GM19463 (cell line): ENCODE measurements around the gene APP.

Experiments used
- ATAC-seq: cut with Tn5 transposase; IDR thresholded peaks from one replicate; pipeline ENCODE4 v1.9.1; 2021; ENCODE audit warnings: mild to moderate bottlenecking, moderate library complexity; ENCODE audit not compliant: unreplicated experiment

APP gene

DNA sequence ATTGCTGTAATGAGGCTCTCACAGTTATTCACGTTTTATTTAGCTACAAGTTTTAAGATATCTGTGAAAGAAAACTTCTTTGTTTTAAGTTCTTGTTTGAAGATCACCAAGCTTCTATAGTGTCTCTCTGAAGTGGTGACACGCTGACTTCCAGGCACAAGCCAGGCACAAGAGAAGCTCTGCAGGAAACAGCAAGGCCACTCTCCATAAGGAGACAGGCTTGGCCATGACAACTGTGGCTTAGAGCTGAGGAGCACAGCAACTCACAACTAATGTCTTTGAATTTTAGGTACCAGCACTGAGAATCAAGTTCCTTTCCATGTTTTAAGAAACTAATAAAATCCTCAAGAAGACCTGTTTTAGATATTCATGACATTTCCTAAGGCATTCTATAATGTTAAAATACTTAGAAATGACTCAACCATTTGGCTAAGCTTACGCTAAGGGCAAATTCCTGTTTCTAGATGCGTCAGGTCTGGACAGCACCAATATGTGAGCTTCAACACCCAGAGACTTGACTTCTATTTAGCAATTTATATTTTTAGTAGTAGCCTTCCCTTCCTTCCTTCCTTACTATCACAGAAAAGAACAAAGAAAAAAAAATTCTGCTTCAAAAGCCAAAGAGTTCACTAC lies 40.2 kb downstream of the APP start:
- no peak for ATAC-seq

DNA sequence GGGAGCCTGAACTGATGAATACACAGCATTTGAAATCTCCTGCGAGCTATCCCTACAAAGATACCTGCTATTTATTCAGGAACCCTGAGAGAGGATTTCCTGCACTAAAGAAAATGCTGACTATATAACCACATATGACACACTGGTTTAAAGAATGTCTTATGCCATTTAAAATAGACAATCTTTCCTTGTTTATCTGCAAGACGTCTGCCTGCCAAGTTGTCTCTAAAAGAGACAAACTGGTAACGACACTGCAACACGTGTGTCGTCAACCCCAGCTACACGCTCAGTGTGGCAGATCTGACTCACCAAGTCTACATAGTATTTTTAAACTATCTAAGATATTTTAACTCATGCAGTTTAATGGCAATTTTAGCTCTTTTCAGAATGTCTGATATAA lies 42.7 kb downstream of the APP start:
- ATAC-seq: no peak

DNA sequence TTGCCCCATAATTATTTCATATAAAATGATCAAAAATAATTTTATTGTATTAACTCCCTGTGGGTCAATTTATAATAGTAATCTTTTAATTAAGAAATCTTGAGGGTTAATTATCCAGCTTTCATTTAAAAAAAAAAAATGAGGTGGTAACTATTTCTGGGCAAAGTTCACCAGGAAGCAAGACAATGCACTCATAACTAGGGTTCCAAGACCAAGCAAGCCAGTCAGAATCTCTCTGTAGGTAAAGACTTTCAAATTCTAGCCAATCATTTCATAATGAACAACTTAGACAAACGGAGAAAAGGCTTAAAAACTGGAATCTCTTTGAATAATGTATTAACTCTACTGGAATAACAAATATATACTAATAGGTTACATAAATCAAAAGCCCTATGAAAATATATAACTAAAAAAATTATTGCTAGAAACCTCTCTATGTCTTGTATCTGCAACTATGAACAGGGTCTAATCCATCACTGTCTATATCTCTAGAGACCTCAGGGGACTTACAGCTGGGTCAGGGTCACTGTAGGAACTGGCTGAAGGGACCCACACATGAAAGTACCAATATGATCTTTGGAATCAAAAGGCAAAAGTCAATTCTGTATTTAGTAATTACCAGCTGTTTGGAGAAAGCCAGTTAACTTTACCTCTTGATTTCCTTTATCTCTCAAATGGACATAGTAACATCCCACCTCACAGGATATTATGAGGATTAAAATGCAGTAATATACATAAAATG lies 43.3 kb downstream of the APP start:
- no peak for ATAC-seq

DNA sequence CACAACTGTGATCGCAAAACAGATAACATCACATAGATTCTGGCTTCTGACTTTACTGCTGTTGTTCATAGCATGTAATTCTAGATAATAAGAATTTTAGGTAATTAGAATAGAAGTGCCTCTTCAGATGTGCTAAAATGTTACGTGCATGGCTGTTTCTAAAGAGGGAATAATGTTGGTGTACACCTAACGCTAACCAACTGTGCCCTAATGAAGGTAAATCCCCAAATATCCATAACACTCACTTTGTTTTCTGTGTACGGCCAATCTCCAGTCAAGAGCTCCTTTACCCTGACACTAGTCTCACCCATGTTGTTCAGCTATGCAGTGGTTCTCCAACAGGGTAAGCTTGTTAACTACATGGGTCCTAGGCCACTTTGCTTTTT lies 44.4 kb downstream of the APP start:
- ATAC-seq: no peak

DNA sequence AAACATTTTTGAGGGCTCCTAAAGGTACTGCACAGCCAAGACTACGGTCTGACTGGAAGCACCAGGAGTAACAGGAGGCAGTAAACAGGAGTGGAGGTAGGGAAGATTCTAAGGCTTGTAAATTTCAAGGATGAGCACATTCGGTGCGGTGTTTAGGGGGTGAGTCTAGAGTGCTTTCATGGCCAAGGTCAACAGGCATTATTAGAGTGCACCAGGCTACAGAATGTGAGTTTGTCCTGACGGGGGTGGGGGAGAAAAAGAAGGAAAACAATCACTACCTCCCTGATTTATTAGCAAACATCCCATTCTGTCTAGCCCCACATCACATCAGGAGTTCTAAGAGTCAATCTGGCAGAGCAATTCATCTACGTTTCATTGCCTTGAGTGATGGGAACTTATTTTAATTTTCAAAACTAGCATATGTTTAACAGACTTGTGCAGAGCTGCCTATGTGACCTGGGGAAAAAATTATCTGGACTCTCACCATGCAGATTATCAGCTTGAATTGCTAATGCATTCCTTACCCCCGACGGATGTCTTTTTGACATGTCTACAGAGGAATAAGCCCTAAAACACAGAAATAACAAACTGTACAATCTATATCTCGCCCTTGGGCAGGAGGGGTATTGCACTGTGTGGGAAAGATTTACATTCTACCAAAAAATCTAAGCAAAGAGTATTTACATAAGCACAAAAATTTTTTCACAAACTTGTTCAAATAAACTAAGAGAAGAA lies 45.0 kb downstream of the APP start:
- ATAC-seq: no peak

DNA sequence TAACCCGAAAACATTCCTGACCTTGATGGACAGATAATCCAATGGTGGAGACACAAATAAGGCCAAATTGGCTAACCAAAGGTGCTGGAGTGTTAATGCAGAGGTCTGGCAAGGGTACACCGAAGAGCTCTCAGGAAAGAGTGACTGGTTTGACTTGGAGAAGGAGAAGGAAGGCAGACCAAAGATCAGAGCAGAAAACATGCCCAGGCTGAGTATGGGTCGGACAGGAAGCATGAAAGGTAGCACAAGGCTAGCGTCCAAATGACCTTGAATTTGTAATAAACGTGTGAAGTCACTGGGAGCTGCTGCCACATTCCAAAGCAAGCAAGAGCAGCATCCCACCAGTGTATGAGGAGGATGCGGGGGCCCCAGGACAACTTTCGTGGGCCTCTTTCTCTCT lies 45.7 kb downstream of the APP start:
- ATAC-seq: no peak

DNA sequence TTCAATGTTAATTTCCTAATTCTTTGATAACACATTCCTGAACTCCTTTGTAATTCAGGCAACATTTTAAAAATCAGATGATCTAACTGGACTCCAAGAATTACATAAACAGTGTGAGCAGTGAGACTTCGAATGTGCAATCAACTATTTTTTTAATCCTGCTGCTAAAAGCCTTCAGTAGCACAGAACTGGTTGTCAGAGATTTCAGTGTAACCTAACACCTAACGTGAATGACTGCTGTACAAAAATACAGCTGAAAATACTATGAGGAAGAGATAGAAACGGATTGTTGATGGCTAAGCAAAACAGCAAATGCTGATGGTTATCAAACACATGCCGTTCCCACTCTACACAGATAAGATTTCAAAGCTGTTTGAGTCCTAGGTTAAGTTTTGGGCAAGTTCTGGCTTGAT lies 46.1 kb downstream of the APP start:
- no peak for ATAC-seq

DNA sequence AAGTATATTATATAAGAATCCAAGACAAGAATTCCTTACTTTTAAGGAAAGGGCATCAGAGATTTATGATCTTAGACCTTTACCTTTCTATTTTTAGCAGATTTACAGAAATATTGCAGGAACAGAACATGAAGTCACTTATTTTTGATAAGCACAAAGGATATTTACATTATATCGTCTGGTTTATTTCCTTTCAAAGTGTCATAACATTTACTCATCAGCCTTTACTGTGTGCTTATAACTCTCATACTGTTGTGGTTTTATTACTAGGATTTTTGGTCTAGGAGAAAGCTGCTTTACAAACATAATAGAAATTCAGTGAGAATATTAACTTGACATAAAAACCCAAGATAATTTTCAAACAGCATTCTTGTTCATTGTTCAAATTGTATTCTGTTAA lies 47.6 kb downstream of the APP start:
- no peak for ATAC-seq

DNA sequence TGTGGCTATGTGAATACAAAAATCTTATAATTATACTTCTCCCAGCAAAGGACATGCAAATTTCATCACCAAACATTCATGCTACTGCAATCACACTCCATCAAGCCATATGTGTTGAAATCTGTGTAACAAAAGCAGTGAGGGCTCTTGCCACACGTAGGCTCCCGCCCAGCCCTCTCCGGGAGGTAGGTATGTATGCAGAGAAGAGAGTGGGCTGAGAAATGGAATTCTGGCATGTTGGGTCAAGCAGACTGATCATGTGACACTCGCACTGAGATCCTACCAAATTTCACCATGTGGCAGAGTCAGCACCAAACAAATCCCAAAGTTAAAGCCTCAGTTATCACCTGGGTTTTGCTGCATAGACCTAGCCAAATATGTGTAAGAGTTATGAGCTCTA lies 49.7 kb downstream of the APP start:
- no peak for ATAC-seq

DNA sequence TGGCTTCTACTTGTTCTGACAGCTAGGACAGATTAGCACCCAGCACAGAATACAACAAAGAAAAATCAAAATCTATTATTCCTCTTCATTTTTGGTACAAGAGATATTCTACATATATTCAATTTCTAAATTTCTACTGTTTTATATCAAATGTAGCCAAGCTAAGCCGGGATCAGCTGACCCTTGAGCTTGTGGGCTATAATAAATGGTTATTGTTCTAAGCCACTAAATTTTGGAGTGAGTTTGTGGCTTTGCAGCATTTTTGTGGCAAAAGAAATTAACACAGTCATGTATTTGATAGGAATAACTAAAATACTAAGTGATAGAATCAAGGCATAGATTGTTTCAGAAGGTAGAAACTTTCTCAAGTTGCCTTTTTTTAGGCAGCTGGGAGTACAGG lies 50.7 kb downstream of the APP start:
- no peak for ATAC-seq

DNA sequence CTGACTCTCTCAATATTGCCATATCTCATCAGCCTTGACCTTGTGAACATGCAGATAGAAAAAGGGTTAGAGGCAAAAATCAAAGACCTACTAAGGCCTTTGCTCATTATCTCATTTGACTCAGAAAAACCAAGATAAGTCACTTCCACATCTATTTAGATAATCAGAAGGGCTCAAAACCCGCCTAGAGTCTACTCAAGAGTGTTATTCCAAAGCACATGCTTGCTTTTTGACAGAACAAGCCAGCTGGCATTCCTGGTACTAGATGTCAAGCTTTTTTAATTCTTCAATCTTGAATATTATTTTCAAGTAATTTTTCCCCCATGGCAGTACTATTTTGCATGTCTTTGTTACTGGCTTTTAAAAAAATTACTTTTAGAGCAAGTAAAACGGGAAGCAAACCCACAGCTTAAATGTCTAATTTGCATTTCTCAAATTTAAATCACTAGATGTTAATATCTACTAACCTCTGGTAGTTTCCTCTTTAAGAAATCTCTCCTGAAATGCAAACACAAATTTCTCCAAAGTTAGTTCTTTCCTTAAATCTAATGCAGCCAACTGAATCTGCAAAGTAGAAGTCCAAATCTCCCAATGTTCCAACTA lies 51.5 kb downstream of the APP start:
- ATAC-seq: no peak

DNA sequence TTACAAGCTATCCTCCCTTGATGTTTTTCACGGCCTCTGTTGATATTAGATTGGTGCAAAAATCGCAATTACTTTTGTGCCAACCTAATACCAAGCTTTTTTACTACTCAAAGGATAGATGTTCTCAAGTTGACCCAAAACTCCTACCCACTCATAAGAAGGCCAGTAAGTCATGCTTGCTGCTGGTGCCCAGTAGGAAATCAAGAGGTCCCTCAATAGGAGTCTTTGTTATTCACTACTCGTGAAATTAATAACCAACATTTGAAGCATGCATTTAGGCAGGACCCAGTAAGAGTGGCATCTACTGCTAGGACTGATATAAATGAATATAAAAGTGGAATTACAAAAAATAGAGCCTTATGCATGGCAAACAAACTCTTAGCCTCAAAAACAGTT lies 52.6 kb downstream of the APP start:
- ATAC-seq: no peak

DNA sequence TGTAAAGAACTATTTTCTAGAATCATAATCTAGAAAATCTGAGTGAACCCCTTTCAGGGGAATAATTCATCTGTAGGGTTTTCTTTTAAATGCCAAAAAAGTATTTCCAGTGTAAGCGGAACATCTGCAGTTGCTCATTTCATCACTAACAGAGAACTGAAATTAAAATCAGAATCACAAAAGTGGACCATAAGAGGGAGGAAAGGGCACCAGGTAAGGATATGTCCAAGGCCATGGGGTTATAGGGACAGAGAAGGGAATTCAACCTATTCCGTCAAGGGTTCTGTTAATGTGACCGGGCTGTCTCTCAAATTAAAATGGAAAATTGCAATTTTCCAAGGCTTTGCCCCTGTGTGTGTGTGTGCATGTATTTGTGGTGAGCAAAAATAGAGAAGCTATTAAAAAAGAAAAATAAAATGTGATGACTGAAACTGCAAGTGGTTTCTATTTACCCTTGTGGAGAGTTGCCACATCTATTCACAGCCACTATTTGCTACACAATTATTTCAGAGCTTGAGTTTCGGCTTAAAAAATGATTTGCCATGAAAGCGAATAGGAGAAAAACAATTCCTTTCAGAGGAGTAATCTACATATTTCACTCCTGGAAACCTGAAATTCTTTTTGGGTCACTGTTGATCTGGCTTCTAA lies 53.1 kb downstream of the APP start:
- no peak for ATAC-seq

DNA sequence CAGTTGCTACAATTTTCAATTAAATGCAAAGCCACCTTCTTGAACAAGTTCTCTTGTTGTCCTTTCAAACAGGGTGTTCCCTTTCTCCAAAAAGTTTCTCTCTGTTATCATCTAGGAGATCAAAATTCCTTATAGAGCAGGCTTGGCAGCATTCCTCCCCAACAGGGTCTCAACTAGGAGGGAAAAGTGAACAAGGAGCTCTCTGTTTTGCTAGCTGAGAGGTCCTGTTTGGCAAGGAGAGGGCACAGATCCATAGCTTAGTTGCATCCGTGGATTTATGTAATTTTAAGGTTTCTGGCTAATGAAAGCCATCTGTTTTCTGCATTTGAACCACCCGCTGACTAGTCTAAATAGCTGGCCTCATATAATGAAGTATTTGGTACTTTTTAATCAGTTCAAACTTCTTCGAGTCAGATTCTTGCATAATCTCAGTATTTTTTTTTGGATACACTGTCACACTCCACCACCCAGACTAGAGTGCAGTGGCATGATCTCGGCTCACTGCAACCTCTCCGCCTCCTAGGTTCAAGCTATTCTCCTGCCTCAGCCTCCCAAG lies 54.0 kb downstream of the APP start:
- ATAC-seq: no peak

DNA sequence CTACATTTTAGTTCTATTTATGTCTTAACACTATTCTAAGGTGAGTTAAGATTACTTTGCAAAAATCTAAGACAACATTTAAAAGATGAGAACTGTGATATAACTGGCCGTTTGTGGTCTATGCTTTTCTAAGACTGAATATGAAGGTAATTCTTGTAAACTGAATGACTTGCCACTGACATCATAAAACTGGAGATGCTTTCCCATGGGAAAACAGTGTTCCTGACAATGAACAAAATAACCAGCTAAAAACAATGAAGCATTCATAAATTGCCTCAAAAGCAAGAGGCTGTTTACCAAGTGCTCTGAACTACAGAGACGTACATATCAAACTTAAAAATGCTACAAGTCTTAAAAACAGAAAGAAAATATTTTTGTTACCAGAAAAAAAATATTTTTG lies 54.7 kb downstream of the APP start:
- no peak for ATAC-seq

DNA sequence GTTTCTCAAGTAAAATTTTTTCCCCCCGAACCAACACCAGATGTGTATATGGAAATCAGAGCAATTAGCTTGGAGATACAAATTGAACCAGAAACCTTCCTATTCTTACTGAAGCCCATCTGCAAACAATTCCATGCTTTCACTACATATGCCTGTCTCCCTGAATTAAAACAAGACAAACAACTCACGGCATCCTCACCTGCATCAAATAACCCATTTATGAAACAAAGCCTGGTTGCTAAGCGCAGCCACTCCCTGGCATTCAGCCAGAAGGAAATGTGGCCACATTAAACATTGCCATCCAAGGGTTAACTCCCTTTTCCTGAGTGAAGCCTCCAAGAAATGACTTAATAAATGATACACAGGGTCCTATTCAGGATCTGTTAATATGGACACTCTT lies 55.3 kb downstream of the APP start:
- no peak for ATAC-seq

DNA sequence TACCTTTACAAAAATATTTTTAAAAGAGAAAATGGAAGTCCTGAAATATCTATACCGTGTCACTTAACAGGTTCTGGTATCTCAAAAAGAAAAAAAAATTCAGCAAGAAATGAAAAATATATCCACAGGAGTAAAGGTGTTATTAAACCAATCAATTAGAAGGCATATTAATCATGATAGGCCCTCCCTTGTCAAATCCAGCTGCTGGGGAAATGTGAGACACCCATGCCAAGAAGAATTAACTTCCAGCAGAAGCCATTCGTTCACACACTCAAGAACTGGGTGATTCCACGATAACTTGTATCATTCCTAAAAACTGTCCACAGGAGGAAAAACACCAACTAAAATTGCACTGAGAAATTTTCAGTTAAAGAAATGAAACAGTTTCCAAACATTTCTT lies 57.6 kb downstream of the APP start:
- no peak for ATAC-seq

DNA sequence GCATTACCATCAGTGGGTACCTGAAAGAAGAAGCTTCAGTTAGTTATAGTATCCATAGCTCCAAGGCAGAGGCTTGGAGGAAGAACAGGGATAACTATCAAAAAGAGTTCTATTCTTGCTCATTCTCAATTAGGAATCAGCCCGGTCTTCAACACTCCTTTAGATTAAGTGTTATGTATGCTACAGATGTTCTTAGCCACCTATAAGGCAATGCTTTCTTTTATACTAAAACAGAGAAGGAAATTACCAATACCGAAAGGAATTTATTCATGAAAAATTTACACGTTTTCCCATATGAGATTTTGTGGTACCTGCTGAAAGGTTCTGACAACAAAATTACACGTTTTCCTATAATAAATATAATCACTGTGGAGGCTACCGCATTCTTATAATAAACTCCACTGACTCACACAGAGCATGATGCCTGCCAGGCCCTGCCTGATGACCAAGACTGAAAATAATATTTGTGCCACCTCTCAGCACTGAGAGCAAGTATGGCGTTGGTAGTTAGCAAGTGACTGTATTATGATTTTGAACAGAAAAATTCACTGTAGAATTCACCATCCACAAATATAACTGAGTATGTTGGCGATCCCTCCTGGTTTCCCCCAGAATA lies 58.3 kb downstream of the APP start:
- no peak for ATAC-seq

DNA sequence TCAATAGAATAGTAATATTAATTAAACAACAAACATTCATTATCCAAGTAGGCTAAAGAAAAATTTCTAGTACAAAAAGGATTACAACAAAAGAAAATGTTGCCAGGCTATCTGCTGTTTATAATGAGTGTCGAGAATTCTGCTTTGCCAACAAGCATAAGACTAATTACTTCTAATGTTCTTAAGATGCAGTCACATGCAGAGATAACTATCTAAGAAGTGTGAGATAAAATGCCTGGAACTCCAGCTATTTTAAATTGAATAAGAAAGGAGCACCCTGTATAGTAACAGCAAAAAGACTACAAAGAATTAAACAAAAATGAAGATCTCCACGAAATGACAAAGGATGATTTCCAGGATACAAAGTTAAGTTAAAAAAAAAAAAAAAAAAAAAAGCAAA lies 59.9 kb downstream of the APP start:
- ATAC-seq: no peak

DNA sequence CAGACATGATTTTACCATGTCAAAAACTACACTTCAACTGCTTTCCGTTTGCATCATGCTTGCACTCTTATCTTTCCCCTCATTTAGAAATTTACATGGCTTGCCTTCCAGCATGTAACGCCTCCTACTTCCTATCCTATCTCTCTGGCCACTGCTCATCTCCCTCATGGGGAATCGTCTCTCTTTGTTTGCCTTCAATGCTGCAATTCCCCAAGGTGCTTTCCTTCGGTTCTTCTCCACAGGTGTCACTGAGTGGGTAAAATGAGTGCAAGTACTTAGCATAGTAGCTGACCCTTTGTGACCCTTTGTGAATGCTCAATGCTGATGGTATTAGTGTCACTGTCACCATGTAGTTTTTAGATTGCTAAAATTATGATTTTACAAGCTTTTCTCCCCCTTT lies 63.1 kb downstream of the APP start:
- ATAC-seq: no peak

DNA sequence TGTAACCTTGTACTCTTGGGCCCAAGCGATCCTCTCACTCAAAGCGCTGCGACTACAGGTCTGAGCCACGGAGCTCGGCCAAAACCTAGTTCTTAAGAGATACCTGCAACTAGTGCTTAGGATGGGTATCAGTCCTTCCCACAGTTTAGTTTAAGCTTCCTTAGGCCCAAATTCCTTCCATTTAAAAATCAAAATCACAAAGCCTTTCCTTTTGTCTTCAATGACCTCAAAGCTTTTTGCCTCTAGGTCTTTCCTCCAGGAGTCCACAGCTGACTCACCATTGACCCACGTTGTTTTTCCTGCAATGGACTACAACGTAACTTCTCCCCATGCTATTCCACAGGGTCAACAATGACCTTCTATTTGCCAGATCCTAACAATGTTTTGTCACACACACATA lies 64.0 kb downstream of the APP start:
- no peak for ATAC-seq
